Measurements from ENCODE around the gene CRAT. TPM values are rescaled to one million over a fixed set of nuclear protein-coding genes. Genes with fewer than 3 reads are reported as not detected.

The CRAT gene
- polyA plus RNA-seq, 1 donor (not counting 4 experiments of a cell fraction or from before 2014, with no cell fraction given) = 6.5 TPM

DNA sequence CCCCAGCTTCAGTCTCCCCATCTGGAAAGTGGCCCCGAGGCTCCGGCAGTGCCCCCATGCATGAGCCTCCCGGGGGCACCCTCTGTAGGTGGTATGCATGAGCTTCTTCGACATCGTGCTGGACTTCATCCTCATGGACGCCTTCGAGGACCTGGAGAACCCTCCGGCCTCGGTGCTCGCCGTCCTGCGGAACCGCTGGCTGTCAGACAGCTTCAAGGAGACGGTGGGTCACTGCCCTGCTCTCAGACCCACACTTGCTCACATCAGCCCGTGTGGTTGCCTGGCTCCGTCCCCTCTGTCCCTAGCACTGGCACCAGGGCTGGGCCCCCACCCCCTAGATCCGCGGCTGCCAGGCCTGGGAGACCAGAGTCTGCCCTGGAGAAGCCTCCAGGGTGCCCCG, 42.5 kb downstream of the CRAT start:
- no peak for FAIRE-seq
- H3K4me1 ChIP-seq (ENCODE audit: control insufficient read depth, extremely low read depth, insufficient read depth, low read length) = no peaks in the 10 kb centered on the region
- TF ChIP-seq, protein P1, sequence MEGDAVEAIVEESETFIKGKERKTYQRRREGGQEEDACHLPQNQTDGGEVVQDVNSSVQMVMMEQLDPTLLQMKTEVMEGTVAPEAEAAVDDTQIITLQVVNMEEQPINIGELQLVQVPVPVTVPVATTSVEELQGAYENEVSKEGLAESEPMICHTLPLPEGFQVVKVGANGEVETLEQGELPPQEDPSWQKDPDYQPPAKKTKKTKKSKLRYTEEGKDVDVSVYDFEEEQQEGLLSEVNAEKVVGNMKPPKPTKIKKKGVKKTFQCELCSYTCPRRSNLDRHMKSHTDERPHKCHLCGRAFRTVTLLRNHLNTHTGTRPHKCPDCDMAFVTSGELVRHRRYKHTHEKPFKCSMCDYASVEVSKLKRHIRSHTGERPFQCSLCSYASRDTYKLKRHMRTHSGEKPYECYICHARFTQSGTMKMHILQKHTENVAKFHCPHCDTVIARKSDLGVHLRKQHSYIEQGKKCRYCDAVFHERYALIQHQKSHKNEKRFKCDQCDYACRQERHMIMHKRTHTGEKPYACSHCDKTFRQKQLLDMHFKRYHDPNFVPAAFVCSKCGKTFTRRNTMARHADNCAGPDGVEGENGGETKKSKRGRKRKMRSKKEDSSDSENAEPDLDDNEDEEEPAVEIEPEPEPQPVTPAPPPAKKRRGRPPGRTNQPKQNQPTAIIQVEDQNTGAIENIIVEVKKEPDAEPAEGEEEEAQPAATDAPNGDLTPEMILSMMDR (optimal IDR thresholded peaks at IDR 0.05 in 1 of 3, IDR thresholded peaks at IDR 0.05 in 1 of 3, conservative IDR thresholded peaks at IDR 0.05 in 1 of 3; ENCODE audit: extremely low read depth in 1 of 3, insufficient read depth in 2 of 3, low read length in 3 of 3) = no peak
- TF ChIP-seq EZH2 (IDR thresholded peaks at IDR 0.05; ENCODE audit: low read length) = no peak
- H3K36me3 ChIP-seq (ENCODE audit: control insufficient read depth in 2 of 2, extremely low read depth in 1 of 2, insufficient read depth in 2 of 2, low read length in 2 of 2) = peaks cover 15 to 24% of the 10 kb centered on the region in 2 experiments
- DNase-seq (ENCODE audit: low read depth, low spot score) = no peak
- dilution Hi-C loops (cut with MboI; ENCODE audit: extremely low pct_ligation_motif_present, low sequenced_read_pairs) = no loop called here
- no peak overlapping the region for H3K9ac ChIP-seq (ENCODE audit: control insufficient read depth, extremely low read depth, insufficient read depth, low read length)
- no peaks in the 10 kb centered on the region for H3K9me1 ChIP-seq (ENCODE audit: control insufficient read depth, extremely low read depth, insufficient read depth, low read length)
- no peaks in the 10 kb centered on the region for H4K20me1 ChIP-seq (ENCODE audit: control insufficient read depth, extremely low read depth, insufficient read depth, low read length)
- H3K4me3 ChIP-seq (ENCODE audit: control insufficient read depth in 2 of 3, extremely low read depth in 1 of 3, insufficient read depth in 2 of 3, low read depth in 1 of 3, low read length in 3 of 3) = no peak overlapping the region
- H2AFZ ChIP-seq (ENCODE audit: control insufficient read depth, low read length) = no peak overlapping the region
- no peaks in the 10 kb centered on the region for H3K79me2 ChIP-seq (ENCODE audit: control insufficient read depth, insufficient read depth, low read length)
- no peak overlapping the region for H3K27ac ChIP-seq (ENCODE audit: control insufficient read depth, insufficient read depth, low read length)
- no peak overlapping the region for H3K4me2 ChIP-seq (ENCODE audit: control insufficient read depth, extremely low read depth, insufficient read depth, low read depth, low read length)
- H3K27me3 ChIP-seq (ENCODE audit: control insufficient read depth, extremely low read depth, insufficient read depth, low read length) = no peaks in the 10 kb centered on the region
- no peaks in the 10 kb centered on the region for H3K9me3 ChIP-seq (ENCODE audit: control insufficient read depth, low read depth, low read length)

DNA sequence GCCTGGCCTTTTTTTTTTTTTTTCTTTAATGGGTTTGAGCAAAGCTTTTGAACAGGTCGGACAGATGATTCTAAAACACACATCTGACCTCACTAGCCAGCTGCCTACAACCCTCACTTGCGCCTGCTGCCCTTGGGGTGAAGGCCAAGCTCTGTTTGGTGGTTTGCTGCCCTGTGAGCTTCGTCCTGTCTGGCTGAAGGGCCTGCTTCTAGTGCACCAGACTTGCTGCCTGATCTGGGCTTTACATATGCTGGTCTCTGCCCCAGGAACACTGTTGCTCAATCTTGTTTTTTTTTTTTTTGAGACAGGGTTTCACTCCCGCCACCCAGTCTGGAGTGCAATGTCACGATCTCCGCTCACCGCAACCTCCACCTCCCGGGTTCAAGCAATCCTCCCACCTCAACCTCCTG, 46.1 kb downstream of the CRAT start:
- Histone ChIP-seq H3K36me3 (ENCODE audit: control insufficient read depth in 2 of 2, extremely low read depth in 1 of 2, insufficient read depth in 2 of 2, low read length in 2 of 2) (peaks cover 22 to 37% of the 10 kb centered on the region in 2 experiments), H3K4me3 (ENCODE audit: control insufficient read depth in 2 of 3, extremely low read depth in 1 of 3, insufficient read depth in 2 of 3, low read depth in 1 of 3, low read length in 3 of 3) (no peak overlapping the region), H3K4me1 (ENCODE audit: control insufficient read depth, extremely low read depth, insufficient read depth, low read length) (no peaks in the 10 kb centered on the region), H3K27ac (ENCODE audit: control insufficient read depth, insufficient read depth, low read length) (no peak overlapping the region), H3K9me1 (ENCODE audit: control insufficient read depth, extremely low read depth, insufficient read depth, low read length) (no peaks in the 10 kb centered on the region), H3K9ac (ENCODE audit: control insufficient read depth, extremely low read depth, insufficient read depth, low read length) (no peak overlapping the region), H4K20me1 (ENCODE audit: control insufficient read depth, extremely low read depth, insufficient read depth, low read length) (no peaks in the 10 kb centered on the region), H3K27me3 (ENCODE audit: control insufficient read depth, extremely low read depth, insufficient read depth, low read length) (no peaks in the 10 kb centered on the region), H3K4me2 (ENCODE audit: control insufficient read depth, extremely low read depth, insufficient read depth, low read depth, low read length) (no peak overlapping the region), H2AFZ (ENCODE audit: control insufficient read depth, low read length) (no peak overlapping the region), H3K9me3 (ENCODE audit: control insufficient read depth, low read depth, low read length) (no peaks in the 10 kb centered on the region), H3K79me2 (ENCODE audit: control insufficient read depth, insufficient read depth, low read length) (no peaks in the 10 kb centered on the region)
- DNase-seq (ENCODE audit: low read depth, low spot score) = no peak
- dilution Hi-C loops (cut with MboI; ENCODE audit: extremely low pct_ligation_motif_present, low sequenced_read_pairs) = no loop called here
- no peak for FAIRE-seq
- no peak for TF ChIP-seq EZH2 (IDR thresholded peaks at IDR 0.05; ENCODE audit: low read length)
- TF ChIP-seq, protein P1 (optimal IDR thresholded peaks at IDR 0.05 in 1 of 3, IDR thresholded peaks at IDR 0.05 in 1 of 3, conservative IDR thresholded peaks at IDR 0.05 in 1 of 3; ENCODE audit: extremely low read depth in 1 of 3, insufficient read depth in 2 of 3, low read length in 3 of 3) = no peak

Data from keratinocyte (primary cell).